BE2C (cell line): ENCODE results near the gene CD34.

Experiments used
- DNase-seq: peaks from one replicate; pipeline ENCODE4 v3.0.0-alpha.2; 2020
- H3K27me3 ChIP-seq: fragments of 250-450 bp; sonication (Bioruptor Pico); 2 replicates; pipeline ENCODE4 v1.5.1; 2020; ENCODE audit warnings: mild to moderate bottlenecking
- H3K36me3 ChIP-seq: fragments of 250-450 bp; sonication (Bioruptor Pico); 2 replicates; pipeline ENCODE4 v1.5.1; 2020; ENCODE audit warnings: mild to moderate bottlenecking
- H3K4me1 ChIP-seq: fragments of 250-450 bp; sonication (Bioruptor Pico); 2 replicates; pipeline ENCODE4 v1.5.1; 2020
- H3K4me3 ChIP-seq: 2 replicates; pipeline ENCODE4 v1.5.1; 2011; ENCODE audit warnings: low read depth, low read length
- H3K9me3 ChIP-seq: fragments of 250-450 bp; sonication (Bioruptor Pico); 2 replicates; pipeline ENCODE4 v1.5.1; 2020
- TF ChIP-seq, protein P1 (sequence below): IDR thresholded peaks from 2 replicates; pipeline ENCODE4 v1.5.1; 2012; ENCODE audit warnings: mild to moderate bottlenecking, low read depth, low read length

Gene CD34

DNA sequence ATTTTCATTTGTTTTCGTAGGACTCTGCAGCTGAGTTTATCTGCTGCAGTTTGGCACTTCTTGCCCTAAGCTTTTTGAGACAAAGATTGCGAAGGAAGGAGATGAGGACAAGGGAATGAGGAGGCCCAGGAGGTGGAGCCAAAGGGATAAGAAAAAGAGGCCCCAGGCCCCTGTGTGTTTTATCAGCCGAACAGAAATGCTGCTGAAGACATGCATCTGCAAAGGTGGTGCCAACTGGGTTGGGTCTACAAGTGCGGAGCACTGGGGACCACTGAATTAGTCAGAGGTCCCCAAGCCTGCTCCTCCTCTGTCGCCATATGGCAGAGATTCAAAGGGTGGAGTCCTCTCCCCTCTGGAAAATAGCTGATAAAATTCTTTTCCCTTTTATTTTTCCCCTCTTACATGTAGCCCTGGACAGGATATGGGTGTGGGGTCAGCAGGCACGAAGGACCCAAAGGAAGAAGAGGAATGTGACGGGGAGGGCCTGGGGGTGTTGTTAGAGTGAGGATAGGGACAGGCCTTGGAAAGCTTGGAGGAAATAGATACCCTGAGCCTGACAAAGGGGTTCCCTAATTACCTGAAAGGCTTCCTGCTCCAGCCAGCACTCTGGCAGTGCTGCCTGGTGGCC, 2.7 kb downstream of the CD34 start:
- Histone ChIP-seq H3K4me3 (no peak overlapping the region), H3K4me1 (no peaks in the 10 kb centered on the region), H3K9me3 (no peaks in the 10 kb centered on the region), H3K36me3 (no peaks in the 10 kb centered on the region), H3K27me3 (peaks cover 15% of the 10 kb centered on the region)
- TF ChIP-seq, protein P1, sequence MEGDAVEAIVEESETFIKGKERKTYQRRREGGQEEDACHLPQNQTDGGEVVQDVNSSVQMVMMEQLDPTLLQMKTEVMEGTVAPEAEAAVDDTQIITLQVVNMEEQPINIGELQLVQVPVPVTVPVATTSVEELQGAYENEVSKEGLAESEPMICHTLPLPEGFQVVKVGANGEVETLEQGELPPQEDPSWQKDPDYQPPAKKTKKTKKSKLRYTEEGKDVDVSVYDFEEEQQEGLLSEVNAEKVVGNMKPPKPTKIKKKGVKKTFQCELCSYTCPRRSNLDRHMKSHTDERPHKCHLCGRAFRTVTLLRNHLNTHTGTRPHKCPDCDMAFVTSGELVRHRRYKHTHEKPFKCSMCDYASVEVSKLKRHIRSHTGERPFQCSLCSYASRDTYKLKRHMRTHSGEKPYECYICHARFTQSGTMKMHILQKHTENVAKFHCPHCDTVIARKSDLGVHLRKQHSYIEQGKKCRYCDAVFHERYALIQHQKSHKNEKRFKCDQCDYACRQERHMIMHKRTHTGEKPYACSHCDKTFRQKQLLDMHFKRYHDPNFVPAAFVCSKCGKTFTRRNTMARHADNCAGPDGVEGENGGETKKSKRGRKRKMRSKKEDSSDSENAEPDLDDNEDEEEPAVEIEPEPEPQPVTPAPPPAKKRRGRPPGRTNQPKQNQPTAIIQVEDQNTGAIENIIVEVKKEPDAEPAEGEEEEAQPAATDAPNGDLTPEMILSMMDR: no peak
- DNase-seq: no peak

DNA sequence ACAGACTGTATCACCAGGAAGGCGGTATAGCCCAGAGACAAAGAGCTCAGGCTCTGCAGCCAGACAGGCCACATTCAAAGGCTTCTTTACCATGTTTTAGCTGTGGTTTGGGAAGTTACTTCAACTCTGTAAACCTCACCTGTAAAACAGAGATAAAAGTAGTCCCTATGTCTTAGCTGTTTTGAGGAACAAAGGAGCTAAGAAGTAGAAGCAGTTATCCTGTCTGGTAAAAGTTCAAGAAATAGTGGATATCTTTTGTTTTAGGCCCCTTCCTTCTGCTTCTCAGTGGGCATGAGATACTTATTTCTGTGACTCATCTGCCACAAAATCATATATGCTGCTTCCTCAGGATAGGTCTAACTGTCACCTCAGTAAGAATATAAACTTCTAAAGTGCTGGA, 6.5 kb downstream of the CD34 start:
- no peaks in the 10 kb centered on the region for H3K9me3 ChIP-seq
- DNase-seq: no peak
- no peaks in the 10 kb centered on the region for H3K4me1 ChIP-seq
- TF ChIP-seq, protein P1: no peak
- no peak overlapping the region for H3K4me3 ChIP-seq
- H3K36me3 ChIP-seq: no peaks in the 10 kb centered on the region
- H3K27me3 ChIP-seq: no peaks in the 10 kb centered on the region

DNA sequence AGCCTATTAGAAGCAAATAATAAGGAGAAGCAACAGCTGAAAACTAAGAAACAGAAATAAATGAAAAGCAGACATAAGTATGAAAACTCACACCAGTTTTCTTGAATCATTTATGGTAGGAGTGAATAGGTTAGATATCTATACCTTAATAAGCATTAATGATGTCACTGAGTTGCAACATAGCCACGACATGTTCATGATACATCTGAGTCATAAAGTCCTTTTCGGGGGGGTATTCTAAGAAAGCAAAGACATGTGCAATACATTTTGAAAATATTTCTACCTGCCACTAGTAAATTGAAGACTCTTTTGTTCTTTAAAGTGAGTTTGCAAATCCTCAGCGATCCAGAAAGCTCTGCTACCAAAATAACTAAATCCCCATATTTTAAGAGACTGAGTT, 7.2 kb downstream of the CD34 start:
- DNase-seq: no peak
- Histone ChIP-seq H3K9me3 (no peaks in the 10 kb centered on the region), H3K4me1 (no peaks in the 10 kb centered on the region), H3K27me3 (no peaks in the 10 kb centered on the region), H3K4me3 (no peak overlapping the region), H3K36me3 (no peaks in the 10 kb centered on the region)
- TF ChIP-seq, protein P1: no peak

DNA sequence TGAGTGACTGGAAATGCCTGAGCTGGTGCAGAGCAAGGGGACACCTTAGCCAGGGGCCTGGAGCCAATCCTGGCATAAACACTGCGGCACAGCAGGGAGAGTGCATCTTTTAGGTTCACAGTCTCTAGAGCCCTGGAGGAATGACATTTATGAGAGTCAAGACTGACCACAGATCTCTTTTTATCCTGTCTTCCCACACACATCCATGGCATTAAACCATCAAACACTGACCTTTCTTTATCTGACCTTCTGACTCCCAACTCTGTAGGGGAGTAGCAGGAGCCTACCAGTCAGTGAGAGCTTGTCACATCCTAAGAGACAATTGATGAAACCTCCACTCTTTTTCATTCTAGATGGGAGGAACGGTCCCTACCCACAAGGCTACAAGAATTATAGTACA, 7.9 kb downstream of the CD34 start:
- Histone ChIP-seq H3K4me1 (no peaks in the 10 kb centered on the region), H3K4me3 (no peak overlapping the region)

DNA sequence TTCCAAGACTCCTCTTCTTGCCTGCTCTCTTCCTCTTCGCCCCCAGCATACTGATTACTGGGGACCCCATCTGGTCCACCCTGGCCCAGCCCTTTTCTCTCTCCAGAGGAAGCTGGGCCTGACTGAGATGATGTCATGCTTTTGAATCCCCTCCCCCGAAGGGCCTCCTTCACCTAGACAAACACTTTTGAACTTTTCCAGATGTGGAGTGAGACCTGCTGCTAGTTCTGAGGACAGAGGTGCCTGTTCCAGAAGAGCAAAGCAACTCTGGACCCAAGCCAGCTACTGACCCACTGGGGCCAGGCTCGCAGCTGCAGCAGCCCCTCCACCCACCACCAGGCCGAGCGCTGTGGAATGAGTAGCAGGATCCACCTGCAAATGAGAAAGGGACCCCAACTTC, 8.4 kb downstream of the CD34 start:
- Histone ChIP-seq H3K4me1 (no peaks in the 10 kb centered on the region), H3K36me3 (no peaks in the 10 kb centered on the region), H3K4me3 (no peak overlapping the region), H3K27me3 (no peaks in the 10 kb centered on the region), H3K9me3 (no peaks in the 10 kb centered on the region)
- no peak for DNase-seq
- TF ChIP-seq, protein P1: no peak

More for the DNA sequence above, 7.9 kb downstream of the CD34 start:
- TF ChIP-seq, protein P1: no peak
- H3K9me3 ChIP-seq: no peaks in the 10 kb centered on the region
- no peak for DNase-seq
- no peaks in the 10 kb centered on the region for H3K27me3 ChIP-seq
- no peaks in the 10 kb centered on the region for H3K36me3 ChIP-seq

DNA sequence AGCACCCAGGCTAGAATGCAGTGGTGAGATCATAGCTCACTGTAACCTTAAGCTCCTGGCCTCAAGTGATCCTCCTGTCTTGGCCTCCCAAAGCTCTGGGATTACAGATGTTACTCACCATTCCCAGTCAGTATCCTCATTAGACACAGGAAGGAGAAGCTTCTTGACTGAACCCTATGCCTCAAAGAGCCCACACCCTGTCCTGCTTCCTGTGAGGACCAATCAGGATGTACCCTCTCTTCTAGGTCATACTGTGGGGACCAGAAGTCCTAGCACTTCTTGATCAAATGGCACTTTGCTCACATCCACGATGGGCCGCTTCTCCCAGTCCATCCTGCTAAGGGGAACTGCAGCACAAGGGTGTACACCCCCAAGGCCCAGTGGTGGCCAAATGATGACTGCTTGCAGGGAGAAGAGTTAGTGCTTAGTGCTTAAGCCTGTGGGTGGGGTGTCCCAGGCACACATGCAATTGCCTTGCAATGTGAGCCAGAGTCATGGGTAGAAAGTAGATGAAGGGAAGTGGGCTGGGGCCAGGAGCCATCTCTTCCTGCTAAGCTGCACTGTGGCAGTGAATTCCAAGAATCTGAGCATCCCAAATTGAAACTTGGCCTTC, 9.8 kb downstream of the CD34 start:
- TF ChIP-seq, protein P1: no peak
- H3K4me3 ChIP-seq: no peak overlapping the region
- H3K4me1 ChIP-seq: no peaks in the 10 kb centered on the region
- DNase-seq: no peak
- H3K27me3 ChIP-seq: no peaks in the 10 kb centered on the region
- no peaks in the 10 kb centered on the region for H3K36me3 ChIP-seq
- H3K9me3 ChIP-seq: no peaks in the 10 kb centered on the region
